ENCODE results near the gene TLE3. TPM values are rescaled to one million over a fixed set of nuclear protein-coding genes. Genes with fewer than 3 reads are reported as not detected.

Gene TLE3
- total RNA-seq, 1 donor from 2014 or later = 17.8 TPM

GRCh38 chr15:70032509-70032908, 65.2 kb downstream of the TLE3 start:
- intact Hi-C loops (cut with micrococcal nuclease) = no loop called here

GRCh38 chr15:70031713-70032112, 66.0 kb downstream of the TLE3 start:
- Histone ChIP-seq H3K4me3 (no peak overlapping the region), H3K9me3 (replicated peaks) (no peaks in the 10 kb centered on the region), H3K27me3 (ENCODE audit: low read depth) (peaks cover 96% of the 10 kb centered on the region), H3K4me1 (peaks cover 8% of the 10 kb centered on the region), H3K36me3 (no peaks in the 10 kb centered on the region), H3K27ac (replicated peaks) (no peak overlapping the region)
- intact Hi-C loops (cut with micrococcal nuclease) = no loop called here
- no peak for TF ChIP-seq CTCF (IDR thresholded peaks at IDR 0.05; ENCODE audit: borderline replicate concordance)
- no peak for DNase-seq

More at GRCh38 chr15:70032509-70032908, 65.2 kb downstream of the TLE3 start:
- H3K4me1 ChIP-seq = peaks cover 8% of the 10 kb centered on the region
- no peak overlapping the region for H3K4me3 ChIP-seq
- H3K27ac ChIP-seq (replicated peaks) = no peak overlapping the region
- H3K9me3 ChIP-seq (replicated peaks) = no peaks in the 10 kb centered on the region
- DNase-seq = no peak
- peaks cover 96% of the 10 kb centered on the region for H3K27me3 ChIP-seq (ENCODE audit: low read depth)
- TF ChIP-seq CTCF (IDR thresholded peaks at IDR 0.05; ENCODE audit: borderline replicate concordance) = no peak
- no peaks in the 10 kb centered on the region for H3K36me3 ChIP-seq

DNA sequence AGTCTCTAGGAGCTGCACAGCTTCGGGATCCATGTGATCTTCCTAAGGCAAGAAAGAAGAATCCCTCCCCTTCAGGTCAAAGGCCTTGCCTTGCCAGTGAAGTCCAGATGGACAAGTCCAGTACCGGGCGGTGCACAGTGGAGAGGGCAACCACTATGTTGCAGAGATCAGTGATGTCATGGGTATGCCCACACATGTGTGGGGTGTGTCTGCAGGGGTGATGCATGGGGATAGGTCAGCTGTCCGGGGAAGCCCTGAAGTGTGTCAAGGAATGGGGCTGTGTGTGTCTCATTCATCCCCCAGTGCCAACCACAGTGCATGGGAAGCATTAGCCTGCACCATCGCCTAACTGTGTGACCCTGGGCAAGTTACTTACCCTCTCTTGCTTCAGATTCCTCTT, 66.5 kb downstream of the TLE3 start:
- DNase-seq = no peak
- no peak for TF ChIP-seq CTCF (IDR thresholded peaks at IDR 0.05; ENCODE audit: borderline replicate concordance)
- Histone ChIP-seq H3K4me1 (peaks cover 8% of the 10 kb centered on the region), H3K36me3 (no peaks in the 10 kb centered on the region), H3K9me3 (replicated peaks) (no peaks in the 10 kb centered on the region), H3K4me3 (no peak overlapping the region), H3K27ac (replicated peaks) (no peak overlapping the region), H3K27me3 (ENCODE audit: low read depth) (peaks cover 97% of the 10 kb centered on the region)
- intact Hi-C loops (cut with micrococcal nuclease) = no loop called here

DNA sequence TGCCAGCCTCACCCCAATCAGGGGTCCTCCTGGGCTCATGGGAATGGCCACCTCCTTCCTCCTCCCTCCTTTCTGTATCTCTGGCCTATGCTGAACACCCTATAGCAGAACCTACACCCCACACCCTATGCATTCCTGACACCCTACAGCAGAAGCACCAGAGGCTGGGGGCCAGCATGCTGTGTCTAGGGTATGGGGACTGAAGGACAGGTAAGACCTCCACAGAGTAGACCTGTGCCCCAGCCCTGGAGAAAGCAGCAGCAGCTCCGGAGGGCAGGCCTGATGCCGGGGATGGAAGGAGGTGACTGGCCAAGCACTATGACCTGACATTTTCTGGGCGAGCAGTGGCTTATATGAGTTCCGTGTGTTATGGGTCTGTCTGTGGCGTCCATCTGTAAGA, 66.9 kb downstream of the TLE3 start:
- DNase-seq = no peak
- Histone ChIP-seq H3K36me3 (no peaks in the 10 kb centered on the region), H3K4me1 (peaks cover 9% of the 10 kb centered on the region), H3K4me3 (no peak overlapping the region), H3K9me3 (replicated peaks) (no peaks in the 10 kb centered on the region), H3K27ac (replicated peaks) (no peak overlapping the region), H3K27me3 (ENCODE audit: low read depth) (peaks cover 97% of the 10 kb centered on the region)
- intact Hi-C loops (cut with micrococcal nuclease) = no loop called here
- TF ChIP-seq CTCF (IDR thresholded peaks at IDR 0.05; ENCODE audit: borderline replicate concordance) = no peak

DNA sequence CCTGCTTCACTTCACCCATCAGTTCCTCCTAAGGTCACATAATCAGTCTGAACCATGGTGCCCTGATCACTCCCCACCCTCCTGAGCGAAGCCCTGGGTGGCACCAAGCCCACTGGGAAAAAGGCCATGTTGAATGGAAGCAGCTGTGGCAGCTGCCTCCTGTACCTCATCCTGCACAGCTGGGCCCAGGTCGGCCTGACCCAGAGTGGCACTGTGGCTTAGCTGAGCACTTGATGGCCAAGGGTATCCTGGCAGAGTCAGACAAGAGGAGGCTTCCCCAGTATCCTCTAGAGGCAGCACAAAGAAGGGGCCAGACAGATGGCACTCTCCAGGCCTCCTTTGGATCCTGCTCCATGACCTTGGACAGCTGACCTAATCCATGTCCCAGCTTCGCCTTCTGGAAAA, 68.4 kb downstream of the TLE3 start:
- H3K36me3 ChIP-seq = no peaks in the 10 kb centered on the region
- no peak for DNase-seq
- no peak overlapping the region for H3K4me3 ChIP-seq
- H3K9me3 ChIP-seq (replicated peaks) = no peaks in the 10 kb centered on the region
- intact Hi-C loops (cut with micrococcal nuclease) = no loop called here
- peaks cover 25% of the 10 kb centered on the region for H3K4me1 ChIP-seq
- no peak for TF ChIP-seq CTCF (IDR thresholded peaks at IDR 0.05; ENCODE audit: borderline replicate concordance)
- no peak overlapping the region for H3K27ac ChIP-seq (replicated peaks)
- peaks cover 90% of the 10 kb centered on the region for H3K27me3 ChIP-seq (ENCODE audit: low read depth)

GRCh38 chr15:70027518-70027917, 70.2 kb downstream of the TLE3 start:
- intact Hi-C loops (cut with micrococcal nuclease) = no loop called here
- Histone ChIP-seq H3K4me3 (no peak overlapping the region), H3K27ac (replicated peaks) (no peak overlapping the region), H3K36me3 (no peaks in the 10 kb centered on the region), H3K4me1 (peaks cover 31% of the 10 kb centered on the region), H3K9me3 (replicated peaks) (no peaks in the 10 kb centered on the region), H3K27me3 (ENCODE audit: low read depth) (peaks cover 72% of the 10 kb centered on the region)
- TF ChIP-seq CTCF (IDR thresholded peaks at IDR 0.05; ENCODE audit: borderline replicate concordance) = no peak
- no peak for DNase-seq
